ENCODE measurements around the gene CCDC149.

- TF ChIP-seq CTCF (IDR thresholded peaks at IDR 0.05; ENCODE audit: poor library complexity) (no peak), EZH2 (IDR thresholded peaks at IDR 0.05; ENCODE audit: borderline replicate concordance) (no peak), EZH2phosphoT487 (IDR thresholded peaks at IDR 0.05; ENCODE audit: low read depth, severe bottlenecking, unreplicated experiment) (no peak)
These were observed 11.5 kb upstream of the CCDC149 start for GRCh38 chr4:24924309-24924781.
